HEK293 (cell line): ENCODE data around the gene PKMYT1.

Source experiments
- CTCF ChIP-seq: fragments of 450-650 bp; formaldehyde crosslinking; IDR thresholded peaks from 2 replicates; pipeline ENCODE4 v1.5.1; 2016; ENCODE audit warnings: missing biosample characterization, missing genetic modification characterization
- TCF7L2 ChIP-seq: IDR thresholded peaks from 2 replicates; pipeline ENCODE4 v1.6.1; 2011; ENCODE audit warnings: low read depth, mild to moderate bottlenecking, inconsistent platforms, low read length, moderate library complexity, borderline replicate concordance
- ZNF2 ChIP-seq: fragments of 450-650 bp; formaldehyde crosslinking; IDR thresholded peaks from 2 replicates; pipeline ENCODE4 v1.5.1; 2016; ENCODE audit warnings: missing biosample characterization, missing genetic modification characterization
- ZNF24 ChIP-seq: fragments of 450-650 bp; formaldehyde crosslinking; IDR thresholded peaks from 2 replicates; pipeline ENCODE4 v1.5.1; 2016; ENCODE audit warnings: missing biosample characterization, missing genetic modification characterization
- ZNF302 ChIP-seq: fragments of 450-650 bp; formaldehyde crosslinking; IDR thresholded peaks from 2 replicates; pipeline ENCODE4 v1.5.1; 2016; ENCODE audit warnings: missing biosample characterization, missing genetic modification characterization, low read depth
- ZNF324 ChIP-seq: fragments of 450-650 bp; formaldehyde crosslinking; IDR thresholded peaks from 2 replicates; pipeline ENCODE4 v1.5.1; 2016; ENCODE audit warnings: missing biosample characterization, missing genetic modification characterization
- ZNF768 ChIP-seq: fragments of 450-650 bp; formaldehyde crosslinking; IDR thresholded peaks from 2 replicates; pipeline ENCODE4 v1.5.1; 2018; ENCODE audit warnings: missing biosample characterization, mild to moderate bottlenecking, missing genetic modification characterization

DNA sequence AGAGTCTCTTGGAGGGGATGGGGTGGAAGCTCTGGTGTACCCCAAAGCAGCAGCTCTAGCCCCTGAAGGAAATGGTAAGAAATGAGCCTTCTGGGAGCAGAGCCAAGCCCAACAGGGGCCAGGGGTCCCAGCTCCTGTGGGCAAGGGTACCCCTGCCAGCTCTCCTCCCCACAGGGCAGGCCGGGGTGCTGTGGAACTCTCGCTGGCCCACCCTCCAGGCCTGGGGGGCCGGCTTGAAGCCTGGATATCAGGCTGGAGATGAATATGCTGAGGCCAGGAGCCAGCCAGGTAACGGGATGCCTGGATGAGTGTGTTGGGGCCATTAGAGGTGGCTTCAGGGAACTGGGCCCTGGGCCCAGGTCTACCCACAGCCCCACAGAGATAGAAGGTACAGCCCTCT lies 20.3 kb upstream of the PKMYT1 start:
- TF ChIP-seq ZNF324 (tag by site-specific recombination), result no peak
- no peak for TF ChIP-seq TCF7L2
- TF ChIP-seq ZNF2 (tag by site-specific recombination), result no peak
- TF ChIP-seq CTCF, result no peak
- TF ChIP-seq ZNF302 (tag by site-specific recombination), result no peak
- no peak for TF ChIP-seq ZNF768 (tag by site-specific recombination)
- TF ChIP-seq ZNF24 (tag by site-specific recombination), result no peak
